H9 (cell line): ENCODE data around the gene AK4. TPM values are rescaled to one million over a fixed set of nuclear protein-coding genes. Genes with fewer than 3 reads are reported as not detected.

Experiments
- DNase-seq: peaks from one replicate; pipeline ENCODE4 v3.0.0-alpha.2; 2017
- H2AFZ ChIP-seq: one replicate; pipeline ENCODE4 v1.6.1; 2013; ENCODE audit warnings: mild to moderate bottlenecking, low read length, control low read depth, moderate library complexity
- H2AK5ac ChIP-seq: 2 replicates; pipeline ENCODE4 v1.6.1; 2013; ENCODE audit warnings: low read length, control low read depth, mixed read lengths; ENCODE audit not compliant: insufficient read length
- H2BK120ac ChIP-seq: one replicate; pipeline ENCODE4 v1.6.1; 2013; ENCODE audit warnings: low read depth, mild to moderate bottlenecking, low read length, control low read depth, inconsistent platforms; ENCODE audit not compliant: poor library complexity, severe bottlenecking
- H2BK12ac ChIP-seq: 2 replicates; pipeline ENCODE4 v1.6.1; 2013; ENCODE audit warnings: low read length, control low read depth, mixed read lengths, low read depth; ENCODE audit not compliant: insufficient read length
- H2BK15ac ChIP-seq: 2 replicates; pipeline ENCODE4 v1.6.1; 2013; ENCODE audit warnings: low read depth, low read length, control low read depth
- H2BK20ac ChIP-seq: one replicate; pipeline ENCODE4 v1.6.1; 2013; ENCODE audit warnings: low read depth, mild to moderate bottlenecking, low read length, control low read depth, inconsistent platforms; ENCODE audit not compliant: poor library complexity, severe bottlenecking
- H2BK5ac ChIP-seq: 2 replicates; pipeline ENCODE4 v1.6.1; 2013; ENCODE audit warnings: low read length, control low read depth, mixed read lengths; ENCODE audit not compliant: insufficient read length
- H3K14ac ChIP-seq: 2 replicates; pipeline ENCODE4 v1.6.1; 2013; ENCODE audit warnings: low read length, control low read depth; ENCODE audit not compliant: insufficient read depth
- H3K18ac ChIP-seq: 2 replicates; pipeline ENCODE4 v1.6.1; 2013; ENCODE audit warnings: low read depth, mild to moderate bottlenecking, mixed read lengths, low read length, control low read depth; ENCODE audit not compliant: insufficient read length
- H3K23ac ChIP-seq: 2 replicates; pipeline ENCODE4 v1.6.1; 2013; ENCODE audit warnings: low read length, control low read depth, mixed read lengths, low read depth; ENCODE audit not compliant: insufficient read length
- H3K23me2 ChIP-seq: 2 replicates; pipeline ENCODE4 v1.6.1; 2013; ENCODE audit warnings: low read depth, mild to moderate bottlenecking, mixed read lengths, low read length, control low read depth; ENCODE audit not compliant: insufficient read length, poor library complexity, severe bottlenecking
- H3K27ac ChIP-seq: 2 replicates; pipeline ENCODE4 v1.5.1; 2013; ENCODE audit warnings: low read length, control low read depth, mixed read lengths, low read depth; ENCODE audit not compliant: insufficient read length
- H3K27me3 ChIP-seq: 2 replicates; pipeline ENCODE4 v1.6.1; 2013; ENCODE audit warnings: low read length, control low read depth, inconsistent platforms; ENCODE audit not compliant: insufficient read depth
- H3K4ac ChIP-seq: 2 replicates; pipeline ENCODE4 v1.6.1; 2013; ENCODE audit warnings: low read depth, mild to moderate bottlenecking, control low read depth, inconsistent platforms, low read length, moderate library complexity
- H3K4me1 ChIP-seq: 2 replicates; pipeline ENCODE4 v1.6.1; 2013; ENCODE audit warnings: low read length, control low read depth, inconsistent platforms; ENCODE audit not compliant: insufficient read depth
- H3K4me2 ChIP-seq: 2 replicates; pipeline ENCODE4 v1.6.1; 2013; ENCODE audit warnings: low read length, control low read depth, mixed read lengths; ENCODE audit not compliant: insufficient read length, insufficient read depth
- H3K56ac ChIP-seq: 2 replicates; pipeline ENCODE4 v1.6.1; 2013; ENCODE audit warnings: low read depth, mild to moderate bottlenecking, mixed read lengths, low read length, control low read depth; ENCODE audit not compliant: insufficient read length
- H3K79me1 ChIP-seq: 2 replicates; pipeline ENCODE4 v1.6.1; 2013; ENCODE audit warnings: low read depth, mild to moderate bottlenecking, moderate library complexity, low read length, control low read depth, inconsistent platforms; ENCODE audit not compliant: insufficient read depth, poor library complexity, severe bottlenecking
- H3K79me2 ChIP-seq: 2 replicates; pipeline ENCODE4 v1.6.1; 2013; ENCODE audit warnings: low read length, control low read depth, inconsistent platforms; ENCODE audit not compliant: insufficient read depth
- H3K9ac ChIP-seq: 2 replicates; pipeline ENCODE4 v1.6.1; 2013; ENCODE audit warnings: low read length, control low read depth, mixed read lengths; ENCODE audit not compliant: insufficient read length; ENCODE audit errors: extremely low read depth
- H3K9me3 ChIP-seq: one replicate; pipeline ENCODE4 v1.6.1; 2013; ENCODE audit warnings: low read depth, low read length, inconsistent platforms; ENCODE audit not compliant: control insufficient read depth
- H3T11ph ChIP-seq: one replicate; pipeline ENCODE4 v1.6.1; 2013; ENCODE audit warnings: mild to moderate bottlenecking, low read length, control low read depth, inconsistent platforms
- H4K20me1 ChIP-seq: one replicate; pipeline ENCODE4 v1.6.1; 2013; ENCODE audit not compliant: control insufficient read depth, insufficient read length, insufficient read depth
- H4K5ac ChIP-seq: 2 replicates; pipeline ENCODE4 v1.6.1; 2013; ENCODE audit warnings: low read depth, mild to moderate bottlenecking, mixed read lengths, low read length, control low read depth; ENCODE audit not compliant: insufficient read length
- H4K8ac ChIP-seq: replicated peaks from 2 replicates; pipeline ENCODE4 v1.6.1; 2013; ENCODE audit warnings: low read length, control low read depth, mixed read lengths, low read depth; ENCODE audit not compliant: insufficient read length
- H4K91ac ChIP-seq: 2 replicates; pipeline ENCODE4 v1.6.1; 2013; ENCODE audit warnings: low read depth, mild to moderate bottlenecking, moderate library complexity, mixed read lengths, low read length, control low read depth; ENCODE audit not compliant: insufficient read length
- H3K27ac Mint-ChIP-seq, 3 experiments: 2 replicates in 2 of 3; 3 replicates in 1 of 3; pipeline ENCODE4 v1.8.0; 2020 to 2021; ENCODE audit warnings: mixed read lengths in 3 of 3, mild to moderate bottlenecking in 1 of 3, moderate library complexity in 1 of 3
- H3K27me3 Mint-ChIP-seq: 2 replicates; pipeline ENCODE4 v1.8.0; 2021; ENCODE audit warnings: low read depth, mild to moderate bottlenecking, moderate library complexity, mixed read lengths
- H3K36me3 Mint-ChIP-seq, 3 experiments: 2 replicates in 2 of 3; 3 replicates in 1 of 3; pipeline ENCODE4 v1.8.0; 2020 to 2021; ENCODE audit warnings: low read depth in 3 of 3, mixed read lengths in 3 of 3; ENCODE audit not compliant: insufficient read depth in 1 of 3
- H3K4me1 Mint-ChIP-seq, 2 experiments: 2 replicates each; pipeline ENCODE4 v1.8.0; 2020; ENCODE audit warnings: mixed read lengths in 2 of 2
- H3K4me3 Mint-ChIP-seq, 2 experiments: 2 replicates in 1 of 2; 3 replicates in 1 of 2; pipeline ENCODE4 v1.8.0; 2020 to 2021; ENCODE audit warnings: mild to moderate bottlenecking in 2 of 2, mixed read lengths in 2 of 2, moderate library complexity in 1 of 2
- H3K9me3 Mint-ChIP-seq, 2 experiments: 2 replicates in 1 of 2; 3 replicates in 1 of 2; pipeline ENCODE4 v1.8.0; 2020; ENCODE audit warnings: mild to moderate bottlenecking in 2 of 2, mixed read lengths in 2 of 2, moderate library complexity in 1 of 2
- WGBS: extraction: QIAGEN DNeasy Blood & Tissue Kit; methylation state at CpG from one replicate; pipeline ENCODE4 v1.1.7; 2013; ENCODE audit warnings: missing lambda C conversion rate, low lambda C conversion rate, mixed read lengths; ENCODE audit not compliant: insufficient read length; ENCODE audit errors: extremely low coverage; 5-methylcytosine and 5-hydroxymethylcytosine counted together
- total RNA-seq: library from RNA; stranded (reverse); gene quantifications from 2 replicates; pipeline ENCODE4 v1.2.1, GENCODE V29; 2021
- TF ChIP-seq, protein P1 (sequence below): fragments of 200-600 bp; sonication (generic); conservative IDR thresholded peaks from 3 replicates; pipeline ENCODE4 v1.8.0; 2021; ENCODE audit warnings: antibody characterized with exemption, mild to moderate bottlenecking

Gene AK4
- total RNA-seq, 1 experiment from 2014 or later: 45.6 TPM

- Histone ChIP-seq H2BK20ac (no peak overlapping the region), H4K20me1 (no peaks in the 10 kb centered on the region), H2BK5ac (no peak overlapping the region), H3T11ph (no peak overlapping the region), H3K79me2 (peaks cover 56% of the 10 kb centered on the region; the same call in 1 of the 2 replicates), H4K8ac (no peak overlapping the region), H3K4ac (no peak overlapping the region), H3K9me3 (no peaks in the 10 kb centered on the region), H3K27ac (no peak overlapping the region), H3K14ac (no peak overlapping the region), H3K23ac (no peak overlapping the region), H2BK12ac (no peak overlapping the region), H3K79me1 (no peaks in the 10 kb centered on the region), H3K4me1 (peaks cover 21% of the 10 kb centered on the region), H3K9ac (no peak overlapping the region), H2BK120ac (no peak overlapping the region), H2BK15ac (no peak overlapping the region), H3K18ac (no peak overlapping the region), H3K4me2 (no peak overlapping the region), H3K56ac (no peak overlapping the region), H4K91ac (no peak overlapping the region), H4K5ac (no peak overlapping the region), H3K23me2 (no peaks in the 10 kb centered on the region), H3K27me3 (no peaks in the 10 kb centered on the region), H2AFZ (no peak overlapping the region), H2AK5ac (no peak overlapping the region)
- peaks cover 38 to 53% of the 10 kb centered on the region in 2 experiments for H3K4me1 Mint-ChIP-seq
- TF ChIP-seq, protein P1, sequence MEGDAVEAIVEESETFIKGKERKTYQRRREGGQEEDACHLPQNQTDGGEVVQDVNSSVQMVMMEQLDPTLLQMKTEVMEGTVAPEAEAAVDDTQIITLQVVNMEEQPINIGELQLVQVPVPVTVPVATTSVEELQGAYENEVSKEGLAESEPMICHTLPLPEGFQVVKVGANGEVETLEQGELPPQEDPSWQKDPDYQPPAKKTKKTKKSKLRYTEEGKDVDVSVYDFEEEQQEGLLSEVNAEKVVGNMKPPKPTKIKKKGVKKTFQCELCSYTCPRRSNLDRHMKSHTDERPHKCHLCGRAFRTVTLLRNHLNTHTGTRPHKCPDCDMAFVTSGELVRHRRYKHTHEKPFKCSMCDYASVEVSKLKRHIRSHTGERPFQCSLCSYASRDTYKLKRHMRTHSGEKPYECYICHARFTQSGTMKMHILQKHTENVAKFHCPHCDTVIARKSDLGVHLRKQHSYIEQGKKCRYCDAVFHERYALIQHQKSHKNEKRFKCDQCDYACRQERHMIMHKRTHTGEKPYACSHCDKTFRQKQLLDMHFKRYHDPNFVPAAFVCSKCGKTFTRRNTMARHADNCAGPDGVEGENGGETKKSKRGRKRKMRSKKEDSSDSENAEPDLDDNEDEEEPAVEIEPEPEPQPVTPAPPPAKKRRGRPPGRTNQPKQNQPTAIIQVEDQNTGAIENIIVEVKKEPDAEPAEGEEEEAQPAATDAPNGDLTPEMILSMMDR: no peak
- no peaks in the 10 kb centered on the region for H3K27me3 Mint-ChIP-seq
- no peak for DNase-seq
- no peaks in the 10 kb centered on the region for H3K9me3 Mint-ChIP-seq
- 0 out of 7 replicates have a peak, but pooled peaks cover 0 to 1% (median 0%) of the 10 kb centered on the region in 3 experiments for H3K36me3 Mint-ChIP-seq
- WGBS: no CpG with 5 or more reads among the region's 14 CpGs
- no peak overlapping the region for H3K4me3 Mint-ChIP-seq
- H3K27ac Mint-ChIP-seq: no peak overlapping the region; a peak in 1 of 7 replicates
These were observed 25.1 kb downstream of the AK4 start for GRCh38 chr1:65172936-65173690.
